ENCODE measurements around the gene IL17RC.

DNA sequence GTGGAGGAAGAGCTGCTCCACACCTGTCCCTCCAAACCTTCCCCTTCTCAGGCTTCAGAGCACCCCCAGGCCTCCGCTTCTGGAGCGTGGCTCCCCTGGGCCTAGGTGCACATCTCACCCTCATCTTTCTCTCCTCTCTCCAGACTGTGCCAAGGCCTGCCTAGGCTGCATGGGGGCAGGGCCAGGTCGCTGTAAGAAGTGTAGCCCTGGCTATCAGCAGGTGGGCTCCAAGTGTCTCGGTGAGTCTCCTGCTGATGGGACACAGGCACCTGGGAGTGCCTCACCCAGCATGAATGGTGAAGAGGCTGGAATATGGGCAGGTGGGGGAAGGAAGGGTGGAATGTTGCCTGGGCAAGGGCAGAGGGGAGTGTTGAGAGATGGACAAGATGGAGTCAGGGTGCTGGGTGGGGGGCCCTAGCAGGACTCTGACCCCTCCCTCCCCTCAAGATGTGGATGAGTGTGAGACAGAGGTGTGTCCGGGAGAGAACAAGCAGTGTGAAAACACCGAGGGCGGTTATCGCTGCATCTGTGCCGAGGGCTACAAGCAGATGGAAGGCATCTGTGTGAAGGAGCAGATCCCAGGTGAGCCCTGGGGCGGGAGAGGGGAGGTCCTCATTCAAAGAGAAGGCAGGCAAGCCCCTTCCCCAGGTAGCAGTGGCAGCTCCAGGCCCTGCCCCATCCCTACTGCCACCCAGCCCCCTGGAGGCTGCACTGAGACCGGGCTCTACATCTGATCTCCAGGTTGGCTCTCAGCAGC, 26.2 kb downstream of the IL17RC start:
- TF ChIP-seq CTCF (conservative IDR thresholded peaks at IDR 0.05 in 1 of 2, IDR thresholded peaks at IDR 0.05 in 1 of 2; ENCODE audit: low read depth in 1 of 2, low read length in 2 of 2) (no peak), EZH2 (IDR thresholded peaks at IDR 0.05; ENCODE audit: low read length, missing control alignments) (no peak)
